ENCODE results near the gene FKBP1B. TPM values are rescaled to one million over a fixed set of nuclear protein-coding genes. Genes with fewer than 3 reads are reported as not detected.

FKBP1B gene
- total RNA-seq, 4 donors from 2014 or later = 6.0 to 27.3 (median 8.4) TPM

- Histone ChIP-seq H3K36me3 (no peaks in the 10 kb centered on the region), H3K27ac (no peak overlapping the region), H3K4me1 (no peaks in the 10 kb centered on the region), H3K27me3 (peaks cover 8% of the 10 kb centered on the region), H3K9me3 (no peaks in the 10 kb centered on the region), H3K4me3 (no peak overlapping the region)
- TF ChIP-seq POLR2AphosphoS5 (IDR thresholded peaks at IDR 0.05) (no peak), POLR2A (IDR thresholded peaks at IDR 0.05) (no peak), EP300 (IDR thresholded peaks at IDR 0.05; ENCODE audit: low read depth) (no peak)
- TF ChIP-seq, protein P1, sequence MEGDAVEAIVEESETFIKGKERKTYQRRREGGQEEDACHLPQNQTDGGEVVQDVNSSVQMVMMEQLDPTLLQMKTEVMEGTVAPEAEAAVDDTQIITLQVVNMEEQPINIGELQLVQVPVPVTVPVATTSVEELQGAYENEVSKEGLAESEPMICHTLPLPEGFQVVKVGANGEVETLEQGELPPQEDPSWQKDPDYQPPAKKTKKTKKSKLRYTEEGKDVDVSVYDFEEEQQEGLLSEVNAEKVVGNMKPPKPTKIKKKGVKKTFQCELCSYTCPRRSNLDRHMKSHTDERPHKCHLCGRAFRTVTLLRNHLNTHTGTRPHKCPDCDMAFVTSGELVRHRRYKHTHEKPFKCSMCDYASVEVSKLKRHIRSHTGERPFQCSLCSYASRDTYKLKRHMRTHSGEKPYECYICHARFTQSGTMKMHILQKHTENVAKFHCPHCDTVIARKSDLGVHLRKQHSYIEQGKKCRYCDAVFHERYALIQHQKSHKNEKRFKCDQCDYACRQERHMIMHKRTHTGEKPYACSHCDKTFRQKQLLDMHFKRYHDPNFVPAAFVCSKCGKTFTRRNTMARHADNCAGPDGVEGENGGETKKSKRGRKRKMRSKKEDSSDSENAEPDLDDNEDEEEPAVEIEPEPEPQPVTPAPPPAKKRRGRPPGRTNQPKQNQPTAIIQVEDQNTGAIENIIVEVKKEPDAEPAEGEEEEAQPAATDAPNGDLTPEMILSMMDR (IDR thresholded peaks at IDR 0.05) = no peak
- 90% methylated on average over 34 of the region's 35 CpGs; no CpG with 5 or more reads in 1 of the 2 donors for WGBS, 2 donors (ENCODE audit: low coverage in 1 of 2)
- no peak for DNase-seq
- intact Hi-C loops (cut with DNase I; ENCODE audit: low total_unique reads) = no loop called here
- in situ Hi-C loops (cut with MboI; ENCODE audit: low pct_ligation_motif_present in 1 of 4, low pct_unique_long_range_greater_than_20kb in 1 of 4, low sequenced_read_pairs in 3 of 4) = no loop called here
These were observed 32.5 kb upstream of the FKBP1B start for GRCh38 chr2:24016853-24017703.

- TF ChIP-seq POLR2AphosphoS5 (IDR thresholded peaks at IDR 0.05) (no peak), EP300 (IDR thresholded peaks at IDR 0.05; ENCODE audit: low read depth) (no peak), POLR2A (IDR thresholded peaks at IDR 0.05) (no peak)
- TF ChIP-seq, protein P1 (IDR thresholded peaks at IDR 0.05) = no peak
- Histone ChIP-seq H3K27me3 (peaks cover 2% of the 10 kb centered on the region), H3K9me3 (no peaks in the 10 kb centered on the region), H3K4me3 (no peak overlapping the region), H3K36me3 (no peaks in the 10 kb centered on the region), H3K27ac (no peak overlapping the region), H3K4me1 (no peaks in the 10 kb centered on the region)
- intact Hi-C loops (cut with DNase I; ENCODE audit: low total_unique reads) = no loop called here
- in situ Hi-C loops (cut with MboI; ENCODE audit: low pct_ligation_motif_present in 1 of 4, low pct_unique_long_range_greater_than_20kb in 1 of 4, low sequenced_read_pairs in 3 of 4) = no loop called here
- DNase-seq = no peak
- WGBS, 2 donors (ENCODE audit: low coverage in 1 of 2) = 79 to 93% methylated on average over 8 of the region's 8 CpGs
These were observed 31.8 kb upstream of the FKBP1B start for GRCh38 chr2:24017711-24018110.

GRCh38 chr2:24018241-24018640 lies 31.3 kb upstream of the FKBP1B start:
- intact Hi-C loops (cut with DNase I; ENCODE audit: low total_unique reads) (no loop called here), in situ Hi-C loops (cut with MboI; ENCODE audit: low pct_ligation_motif_present in 1 of 4, low pct_unique_long_range_greater_than_20kb in 1 of 4, low sequenced_read_pairs in 3 of 4) (no loop called here)
- Histone ChIP-seq H3K27ac (no peak overlapping the region), H3K36me3 (no peaks in the 10 kb centered on the region), H3K4me3 (no peak overlapping the region), H3K4me1 (no peaks in the 10 kb centered on the region), H3K9me3 (no peaks in the 10 kb centered on the region), H3K27me3 (no peaks in the 10 kb centered on the region)
- DNase-seq = no peak
- 87 to 93% methylated on average over 3 to 9 of the region's 9 CpGs for WGBS, 2 donors (ENCODE audit: low coverage in 1 of 2)
- TF ChIP-seq POLR2A (IDR thresholded peaks at IDR 0.05) (no peak), POLR2AphosphoS5 (IDR thresholded peaks at IDR 0.05) (no peak), EP300 (IDR thresholded peaks at IDR 0.05; ENCODE audit: low read depth) (no peak)
- TF ChIP-seq, protein P1 (IDR thresholded peaks at IDR 0.05) = no peak

GRCh38 chr2:24019729-24020128 lies 29.8 kb upstream of the FKBP1B start:
- H3K27me3 ChIP-seq = no peaks in the 10 kb centered on the region
- H3K4me3 ChIP-seq = no peak overlapping the region
- intact Hi-C loops (cut with DNase I; ENCODE audit: low total_unique reads) (no loop called here), in situ Hi-C loops (cut with MboI; ENCODE audit: low pct_ligation_motif_present in 1 of 4, low pct_unique_long_range_greater_than_20kb in 1 of 4, low sequenced_read_pairs in 3 of 4) (no loop called here)
- DNase-seq = no peak
- WGBS, 2 donors (ENCODE audit: low coverage in 1 of 2) = 79% methylated on average over 5 of the region's 5 CpGs; no CpG with 5 or more reads in 1 of the 2 donors
- H3K36me3 ChIP-seq = no peaks in the 10 kb centered on the region
- no peaks in the 10 kb centered on the region for H3K9me3 ChIP-seq
- TF ChIP-seq, protein P1 (IDR thresholded peaks at IDR 0.05) = no peak
- TF ChIP-seq EP300 (IDR thresholded peaks at IDR 0.05; ENCODE audit: low read depth) = no peak
- no peak for TF ChIP-seq POLR2AphosphoS5 (IDR thresholded peaks at IDR 0.05)
- TF ChIP-seq POLR2A (IDR thresholded peaks at IDR 0.05) = no peak
- no peak overlapping the region for H3K27ac ChIP-seq
- H3K4me1 ChIP-seq = no peaks in the 10 kb centered on the region
